Keratinocyte (primary cell): Measurements from ENCODE around the gene AZIN2. TPM values are rescaled to one million over a fixed set of nuclear protein-coding genes. Genes with fewer than 3 reads are reported as not detected.

Experiments used
- DNase-seq: peaks from one replicate; pipeline ENCODE4 v3.0.0-alpha.2; 2011; ENCODE audit warnings: low read depth, missing footprints, low spot score
- FAIRE-seq: peaks from 2 replicates; lab custom pipeline; 2011; peaks lifted over from hg19 to GRCh38; lab: Jason Lieb, UNC
- H2AFZ ChIP-seq: 2 replicates; pipeline ENCODE4 v1.6.0; 2012; ENCODE audit warnings: low read length, control low read depth, inconsistent platforms; ENCODE audit not compliant: control insufficient read depth
- H3K27ac ChIP-seq: 2 replicates; pipeline ENCODE4 v1.5.1; 2011; ENCODE audit warnings: low read length; ENCODE audit not compliant: control insufficient read depth, insufficient read depth
- H3K27me3 ChIP-seq: 3 replicates; pipeline ENCODE4 v1.6.0; 2011; ENCODE audit warnings: low read length; ENCODE audit not compliant: control insufficient read depth, insufficient read depth; ENCODE audit errors: extremely low read depth
- H3K36me3 ChIP-seq, 2 experiments: 2 replicates in 1 of 2; 3 replicates in 1 of 2; pipeline ENCODE4 v1.5.1; 2011; ENCODE audit warnings: low read length in 2 of 2, mild to moderate bottlenecking in 1 of 2; ENCODE audit not compliant: control insufficient read depth in 2 of 2, insufficient read depth in 2 of 2; ENCODE audit errors: extremely low read depth in 1 of 2
- H3K4me1 ChIP-seq: 3 replicates; pipeline ENCODE4 v1.5.1; 2011; ENCODE audit warnings: low read length; ENCODE audit not compliant: control insufficient read depth, insufficient read depth; ENCODE audit errors: extremely low read depth
- H3K4me2 ChIP-seq: 3 replicates; pipeline ENCODE4 v1.6.0; 2011; ENCODE audit warnings: low read depth, low read length; ENCODE audit not compliant: control insufficient read depth, insufficient read depth; ENCODE audit errors: extremely low read depth
- H3K4me3 ChIP-seq, 3 experiments: fragments of 200-600 bp in 1 of 3; sonication (generic) in 1 of 3; 2 replicates in 2 of 3; 3 replicates in 1 of 3; pipeline ENCODE4 v1.5.1; 2011 to 2016; ENCODE audit warnings: low read length in 3 of 3, mild to moderate bottlenecking in 3 of 3, control low read depth in 2 of 3, inconsistent platforms in 1 of 3, low read depth in 1 of 3, mixed read lengths in 1 of 3, mixed run types in 1 of 3, moderate library complexity in 1 of 3; ENCODE audit not compliant: control insufficient read depth in 2 of 3, insufficient read depth in 2 of 3; ENCODE audit errors: extremely low read depth in 1 of 3
- H3K79me2 ChIP-seq: 2 replicates; pipeline ENCODE4 v1.6.0; 2012; ENCODE audit warnings: low read length; ENCODE audit not compliant: control insufficient read depth, insufficient read depth
- H3K9ac ChIP-seq: 3 replicates; pipeline ENCODE4 v1.6.0; 2011; ENCODE audit warnings: low read length; ENCODE audit not compliant: control insufficient read depth, insufficient read depth; ENCODE audit errors: extremely low read depth
- H3K9me1 ChIP-seq: 3 replicates; pipeline ENCODE4 v1.6.0; 2011; ENCODE audit warnings: low read length; ENCODE audit not compliant: control insufficient read depth, insufficient read depth; ENCODE audit errors: extremely low read depth
- H3K9me3 ChIP-seq: 2 replicates; pipeline ENCODE4 v1.5.1; 2012; ENCODE audit warnings: low read depth, low read length; ENCODE audit not compliant: control insufficient read depth
- H4K20me1 ChIP-seq: 3 replicates; pipeline ENCODE4 v1.6.0; 2011; ENCODE audit warnings: low read length; ENCODE audit not compliant: control insufficient read depth, insufficient read depth; ENCODE audit errors: extremely low read depth
- EZH2 ChIP-seq: IDR thresholded peaks from one replicate; pipeline ENCODE4 v1.6.1; 2012; ENCODE audit warnings: inconsistent platforms, mild to moderate bottlenecking, low read length, moderate library complexity
- dilution Hi-C: fragments of 300-500 bp; cut with MboI; formaldehyde crosslinking; loops from one replicate; pipeline ENCODE4 v1.7.0; 2020; ENCODE audit warnings: low sequenced_read_pairs; ENCODE audit not compliant: extremely low pct_ligation_motif_present
- polyA plus RNA-seq, 5 experiments: library from polyadenylated mRNA; depleted of rRNA in 3 of 5; stranded (reverse) in 3 of 5; stranded (forward) in 1 of 5; unstranded in 1 of 5; fragments of >200 nt; gene quantifications; 1 replicate in 1 of 5; 2 replicates in 3 of 5; 3 replicates in 1 of 5; pipeline versions ENCODE4 v1.2.1 to v1.2.3, GENCODE V29; 2011 to 2012; ENCODE audit warnings: missing spikeins in 2 of 5, low read depth in 1 of 5, low replicate concordance in 1 of 5
- TF ChIP-seq, protein P1 (sequence below), 3 experiments: IDR thresholded peaks in 1 of 3; conservative IDR thresholded peaks in 1 of 3; optimal IDR thresholded peaks in 1 of 3; 2 replicates in 2 of 3; 3 replicates in 1 of 3; pipeline versions ENCODE3 to v1.5.1; 2011; ENCODE audit warnings: low read length in 3 of 3, mild to moderate bottlenecking in 3 of 3, moderate library complexity in 2 of 3, control low read depth in 1 of 3, inconsistent platforms in 1 of 3; ENCODE audit not compliant: insufficient read depth in 2 of 3; ENCODE audit errors: extremely low read depth in 1 of 3

Gene AZIN2
- polyA plus RNA-seq, 1 donor (not counting 4 experiments of a cell fraction or from before 2014, with no cell fraction given): 6.7 TPM

DNA sequence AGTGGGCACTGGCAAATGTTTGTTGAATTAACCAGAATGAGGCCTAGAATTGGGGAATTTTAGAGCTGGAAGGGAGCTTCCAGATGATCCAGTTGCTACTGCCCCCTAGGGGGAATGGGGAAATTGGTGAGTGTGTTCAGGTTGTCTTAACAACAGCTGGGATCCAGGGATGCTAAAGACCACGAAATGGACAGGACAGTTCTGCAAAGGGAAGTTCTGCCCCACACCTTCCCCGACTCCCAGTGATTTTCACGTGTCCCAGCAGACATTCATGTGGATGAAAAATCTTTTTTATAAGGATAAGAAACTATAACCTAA lies 67.0 kb downstream of the AZIN2 start:
- no peak for FAIRE-seq

DNA sequence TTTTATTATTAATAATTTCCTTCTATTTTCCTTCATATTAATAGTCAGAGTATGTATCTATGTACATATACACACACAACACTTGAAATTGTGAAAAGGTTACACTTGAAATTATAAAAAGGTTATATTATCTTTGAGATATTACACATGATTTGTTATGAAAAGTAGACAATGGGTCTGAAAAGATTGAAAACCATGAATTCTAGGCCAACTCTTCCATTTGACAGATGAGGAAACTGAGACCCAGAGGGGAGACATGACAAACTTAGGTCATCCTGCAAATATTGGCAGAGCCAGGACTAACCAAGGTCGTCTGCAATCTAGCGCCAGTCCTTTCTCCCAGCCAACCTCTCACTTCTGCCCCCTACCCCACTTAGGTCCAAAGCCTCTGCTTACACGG lies 67.7 kb downstream of the AZIN2 start:
- no peak overlapping the region for H3K4me3 ChIP-seq
- no peak overlapping the region for H3K4me2 ChIP-seq
- peaks cover 0 to 15% of the 10 kb centered on the region in 2 experiments for H3K36me3 ChIP-seq
- H3K9me1 ChIP-seq: no peaks in the 10 kb centered on the region
- no peaks in the 10 kb centered on the region for H3K79me2 ChIP-seq
- H3K4me1 ChIP-seq: peaks cover 21% of the 10 kb centered on the region
- DNase-seq: no peak
- no peaks in the 10 kb centered on the region for H3K27me3 ChIP-seq
- dilution Hi-C loops: no loop called here
- no peak overlapping the region for H2AFZ ChIP-seq
- TF ChIP-seq EZH2: no peak
- TF ChIP-seq, protein P1, sequence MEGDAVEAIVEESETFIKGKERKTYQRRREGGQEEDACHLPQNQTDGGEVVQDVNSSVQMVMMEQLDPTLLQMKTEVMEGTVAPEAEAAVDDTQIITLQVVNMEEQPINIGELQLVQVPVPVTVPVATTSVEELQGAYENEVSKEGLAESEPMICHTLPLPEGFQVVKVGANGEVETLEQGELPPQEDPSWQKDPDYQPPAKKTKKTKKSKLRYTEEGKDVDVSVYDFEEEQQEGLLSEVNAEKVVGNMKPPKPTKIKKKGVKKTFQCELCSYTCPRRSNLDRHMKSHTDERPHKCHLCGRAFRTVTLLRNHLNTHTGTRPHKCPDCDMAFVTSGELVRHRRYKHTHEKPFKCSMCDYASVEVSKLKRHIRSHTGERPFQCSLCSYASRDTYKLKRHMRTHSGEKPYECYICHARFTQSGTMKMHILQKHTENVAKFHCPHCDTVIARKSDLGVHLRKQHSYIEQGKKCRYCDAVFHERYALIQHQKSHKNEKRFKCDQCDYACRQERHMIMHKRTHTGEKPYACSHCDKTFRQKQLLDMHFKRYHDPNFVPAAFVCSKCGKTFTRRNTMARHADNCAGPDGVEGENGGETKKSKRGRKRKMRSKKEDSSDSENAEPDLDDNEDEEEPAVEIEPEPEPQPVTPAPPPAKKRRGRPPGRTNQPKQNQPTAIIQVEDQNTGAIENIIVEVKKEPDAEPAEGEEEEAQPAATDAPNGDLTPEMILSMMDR (optimal IDR thresholded peaks at IDR 0.05 in 1 of 3, IDR thresholded peaks at IDR 0.05 in 1 of 3, conservative IDR thresholded peaks at IDR 0.05 in 1 of 3; ENCODE audit: extremely low read depth in 1 of 3, insufficient read depth in 2 of 3, low read length in 3 of 3): no peak
- H3K27ac ChIP-seq: no peak overlapping the region
- no peak overlapping the region for H3K9ac ChIP-seq
- H4K20me1 ChIP-seq: no peaks in the 10 kb centered on the region
- no peak for FAIRE-seq
- no peaks in the 10 kb centered on the region for H3K9me3 ChIP-seq

More for the DNA sequence above, 67.0 kb downstream of the AZIN2 start:
- TF ChIP-seq, protein P1 (optimal IDR thresholded peaks at IDR 0.05 in 1 of 3, IDR thresholded peaks at IDR 0.05 in 1 of 3, conservative IDR thresholded peaks at IDR 0.05 in 1 of 3; ENCODE audit: extremely low read depth in 1 of 3, insufficient read depth in 2 of 3, low read length in 3 of 3): peak; percentile 46 to 68 (median 68)
- TF ChIP-seq EZH2: no peak
- H3K4me3 ChIP-seq: no peak overlapping the region
- H3K9me1 ChIP-seq: no peaks in the 10 kb centered on the region
- no peaks in the 10 kb centered on the region for H3K27me3 ChIP-seq
- dilution Hi-C loops: no loop called here
- no peaks in the 10 kb centered on the region for H3K9me3 ChIP-seq
- H4K20me1 ChIP-seq: no peaks in the 10 kb centered on the region
- H3K79me2 ChIP-seq: no peaks in the 10 kb centered on the region
- no peak for DNase-seq
- no peak overlapping the region for H3K27ac ChIP-seq
- H2AFZ ChIP-seq: no peak overlapping the region
- peaks cover 16% of the 10 kb centered on the region for H3K4me1 ChIP-seq
- peaks cover 0 to 15% of the 10 kb centered on the region in 2 experiments for H3K36me3 ChIP-seq
- H3K4me2 ChIP-seq: no peak overlapping the region
- no peak overlapping the region for H3K9ac ChIP-seq
